PFSK-1 (cell line): ENCODE data around the gene TOX2.

ENCODE experiments used
- FOXP2 ChIP-seq: optimal IDR thresholded peaks from 2 replicates; pipeline ENCODE3; 2011; ENCODE audit warnings: borderline replicate concordance, control low read depth, inconsistent platforms; ENCODE audit not compliant: insufficient read depth; ENCODE audit errors: extremely low read length, extremely low read depth
- POLR2AphosphoS5 ChIP-seq: IDR thresholded peaks from 2 replicates; pipeline ENCODE4 v1.6.1; 2012; ENCODE audit warnings: low read depth, mild to moderate bottlenecking, control low read depth, low read length, moderate library complexity
- REST ChIP-seq, 2 experiments: IDR thresholded peaks; 2 replicates each; pipeline versions ENCODE4 v1.6.1 to v1.8.0; 2011 to 2012; ENCODE audit warnings: low read depth in 2 of 2, low read length in 2 of 2, control low read depth in 1 of 2, inconsistent platforms in 1 of 2, mild to moderate bottlenecking in 1 of 2, moderate library complexity in 1 of 2; ENCODE audit not compliant: insufficient read depth in 1 of 2
- SIN3A ChIP-seq: IDR thresholded peaks from 2 replicates; pipeline ENCODE4 v1.6.1; 2012; ENCODE audit warnings: mild to moderate bottlenecking, low read length, moderate library complexity, borderline replicate concordance; ENCODE audit not compliant: insufficient read depth
- TAF1 ChIP-seq: IDR thresholded peaks from 2 replicates; pipeline ENCODE4 v1.6.1; 2012; ENCODE audit warnings: low read length, control low read depth, borderline replicate concordance; ENCODE audit not compliant: insufficient read depth

- TF ChIP-seq POLR2AphosphoS5 (no peak), TAF1 (no peak), SIN3A (no peak), REST (IDR thresholded peaks at IDR 0.05; ENCODE audit: insufficient read depth in 1 of 2, low read depth in 2 of 2, low read length in 2 of 2) (no peak), FOXP2 (no peak)
Observed at GRCh38 chr20:44091026-44091425, 176.4 kb downstream of the TOX2 start.
